Measurements from ENCODE around the gene FAM216A.

- TF ChIP-seq CTCF (IDR thresholded peaks at IDR 0.05): no peak
- no peak for TF ChIP-seq POLR2A (IDR thresholded peaks at IDR 0.05)
Observed at GRCh38 chr12:110516995-110517394, 48.4 kb downstream of the FAM216A start.
